ENCODE results near the gene UPK3A. TPM values are rescaled to one million over a fixed set of nuclear protein-coding genes. Genes with fewer than 3 reads are reported as not detected.

The UPK3A gene
- total RNA-seq, 2 donors from 2014 or later, result not detected

DNA sequence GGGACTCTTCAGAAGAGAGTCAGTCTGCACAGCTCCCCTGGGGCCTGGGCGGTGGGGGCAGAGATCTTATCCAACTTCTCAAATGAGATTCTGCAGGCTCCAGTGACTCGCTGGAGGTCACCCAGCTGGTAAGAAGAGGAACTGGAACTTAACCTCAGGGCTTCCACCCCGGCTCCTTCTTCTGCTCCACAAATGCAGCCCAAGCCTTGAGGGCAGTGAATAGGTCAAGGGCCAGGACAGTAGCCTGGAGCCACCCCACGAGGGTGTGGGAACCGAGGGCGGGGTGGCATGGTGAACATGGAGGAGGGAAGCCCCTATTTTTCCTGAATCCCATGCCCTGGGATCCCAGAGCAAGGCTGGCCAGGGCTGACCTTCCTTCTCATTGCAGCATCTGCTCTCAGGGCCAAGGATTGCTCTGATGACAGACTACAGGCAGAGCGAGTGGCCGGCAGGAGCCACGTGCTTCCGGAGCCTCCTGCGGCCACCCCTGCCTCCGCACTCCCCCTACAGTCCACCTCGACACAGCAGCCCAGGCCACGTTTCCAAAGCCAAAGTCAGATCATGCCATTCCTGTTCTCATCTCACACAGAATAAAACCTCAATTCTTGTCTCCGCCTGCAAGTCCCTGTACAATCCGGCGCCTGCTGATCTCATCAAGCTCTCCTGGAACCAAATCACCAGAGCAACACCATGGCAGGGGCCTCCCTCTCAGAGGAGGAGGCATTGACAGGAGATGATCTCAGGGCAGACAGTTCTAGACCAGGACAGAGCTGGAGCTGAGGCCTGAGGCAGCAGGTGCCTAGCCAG, 21.1 kb upstream of the UPK3A start:
- peak; percentile 88 for TF ChIP-seq CTCF (conservative IDR thresholded peaks at IDR 0.05)
- no peaks in the 10 kb centered on the region for H3K36me3 Mint-ChIP-seq (ENCODE audit: low read depth)
- peaks cover 9% of the 10 kb centered on the region for H3K27me3 Mint-ChIP-seq (ENCODE audit: insufficient read depth)
- H3K4me1 Mint-ChIP-seq, result no peaks in the 10 kb centered on the region
- no peak overlapping the region for H3K4me3 ChIP-seq (ENCODE audit: low read length)
- H3K9me3 ChIP-seq (ENCODE audit: control insufficient read depth, low read length), result no peaks in the 10 kb centered on the region
- H3K9ac ChIP-seq (ENCODE audit: extremely low read depth, low read length, poor library complexity, severe bottlenecking), result no peak overlapping the region
- WGBS, 2 experiments (ENCODE audit: insufficient coverage in 1 of 2, insufficient read length in 1 of 2), result 37 to 39% methylated on average over 12 to 17 of the region's 17 CpGs
- H3K4me1 ChIP-seq (ENCODE audit: control insufficient read depth, insufficient read depth, low read length), result no peaks in the 10 kb centered on the region
- no peaks in the 10 kb centered on the region for H3K9me3 Mint-ChIP-seq
- no peak overlapping the region for H3K27ac Mint-ChIP-seq
- H3K4me3 Mint-ChIP-seq, result no peak overlapping the region
- H3K27me3 ChIP-seq (ENCODE audit: control insufficient read depth, insufficient read depth, low read length, poor library complexity, severe bottlenecking), result no peaks in the 10 kb centered on the region
- DNase-seq, result peak; percentile 91
- H3K36me3 ChIP-seq (ENCODE audit: control insufficient read depth, insufficient read depth, low read length), result no peaks in the 10 kb centered on the region
- H3K27ac ChIP-seq (ENCODE audit: low read depth, low read length), result peak overlapping the region; percentile 11

DNA sequence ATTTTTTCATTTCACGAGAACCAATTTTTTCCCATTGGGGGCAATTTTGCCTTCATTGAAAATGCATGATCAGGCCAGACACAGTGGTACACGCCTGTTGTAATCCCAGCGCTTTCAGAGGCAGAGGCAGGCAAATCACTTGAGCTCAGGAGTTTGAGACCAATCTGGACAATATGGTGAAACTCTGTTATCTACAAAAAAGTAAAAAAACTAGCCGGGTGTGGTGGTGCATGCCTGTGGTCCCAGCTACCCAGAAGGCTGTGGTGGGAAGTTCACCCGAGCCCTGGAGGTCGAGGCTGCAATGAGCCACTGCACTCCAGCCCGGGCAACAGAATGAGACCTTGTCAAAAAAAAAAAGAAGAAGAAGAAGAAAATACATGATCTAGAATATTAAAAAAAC, 19.2 kb upstream of the UPK3A start:
- H3K9me3 Mint-ChIP-seq, result no peaks in the 10 kb centered on the region
- no peak overlapping the region for H3K4me3 ChIP-seq (ENCODE audit: low read length)
- H3K27me3 ChIP-seq (ENCODE audit: control insufficient read depth, insufficient read depth, low read length, poor library complexity, severe bottlenecking), result no peaks in the 10 kb centered on the region
- WGBS, 2 experiments (ENCODE audit: insufficient coverage in 1 of 2, insufficient read length in 1 of 2), result 83 to 100% methylated on average over 5 to 6 of the region's 7 CpGs
- TF ChIP-seq CTCF (conservative IDR thresholded peaks at IDR 0.05), result no peak
- no peak for DNase-seq
- H3K27ac ChIP-seq (ENCODE audit: low read depth, low read length), result no peak overlapping the region
- no peak overlapping the region for H3K9ac ChIP-seq (ENCODE audit: extremely low read depth, low read length, poor library complexity, severe bottlenecking)
- H3K4me3 Mint-ChIP-seq, result no peak overlapping the region
- peaks cover 9% of the 10 kb centered on the region for H3K4me1 Mint-ChIP-seq
- H3K36me3 Mint-ChIP-seq (ENCODE audit: low read depth), result no peaks in the 10 kb centered on the region
- H3K36me3 ChIP-seq (ENCODE audit: control insufficient read depth, insufficient read depth, low read length), result no peaks in the 10 kb centered on the region
- H3K27ac Mint-ChIP-seq, result no peak overlapping the region
- H3K4me1 ChIP-seq (ENCODE audit: control insufficient read depth, insufficient read depth, low read length), result peaks cover 2% of the 10 kb centered on the region
- no peaks in the 10 kb centered on the region for H3K9me3 ChIP-seq (ENCODE audit: control insufficient read depth, low read length)
- H3K27me3 Mint-ChIP-seq (ENCODE audit: insufficient read depth), result peaks cover 20% of the 10 kb centered on the region

- no peak for TF ChIP-seq CTCF (conservative IDR thresholded peaks at IDR 0.05)
- peak overlapping the region; percentile 77 for H3K4me3 Mint-ChIP-seq
- no peaks in the 10 kb centered on the region for H3K27me3 ChIP-seq (ENCODE audit: control insufficient read depth, insufficient read depth, low read length, poor library complexity, severe bottlenecking)
- H3K27ac Mint-ChIP-seq, result peak overlapping the region; percentile 92
- WGBS, 2 experiments (ENCODE audit: insufficient coverage in 1 of 2, insufficient read length in 1 of 2), result 0% methylated on average over 4 to 36 of the region's 47 CpGs
- H3K9me3 Mint-ChIP-seq, result no peaks in the 10 kb centered on the region
- peak overlapping the region; percentile 93 for H3K4me3 ChIP-seq (ENCODE audit: low read length)
- peak overlapping the region; percentile 53 for H3K9ac ChIP-seq (ENCODE audit: extremely low read depth, low read length, poor library complexity, severe bottlenecking)
- peaks cover 14% of the 10 kb centered on the region for H3K4me1 Mint-ChIP-seq
- peaks cover 19% of the 10 kb centered on the region for H3K27me3 Mint-ChIP-seq (ENCODE audit: insufficient read depth)
- H3K27ac ChIP-seq (ENCODE audit: low read depth, low read length), result peak overlapping the region; percentile 84
- H3K4me1 ChIP-seq (ENCODE audit: control insufficient read depth, insufficient read depth, low read length), result peaks cover 2% of the 10 kb centered on the region
- peak; percentile 95 for DNase-seq
- H3K9me3 ChIP-seq (ENCODE audit: control insufficient read depth, low read length), result no peaks in the 10 kb centered on the region
- no peaks in the 10 kb centered on the region for H3K36me3 Mint-ChIP-seq (ENCODE audit: low read depth)
- no peaks in the 10 kb centered on the region for H3K36me3 ChIP-seq (ENCODE audit: control insufficient read depth, insufficient read depth, low read length)
These were observed 16.4 kb upstream of the UPK3A start for GRCh38 chr22:45268167-45268957.

Measured in endodermal cell (in vitro differentiated cells).